NCI-H146 (cell line): ENCODE measurements around the gene SCCPDH.
"Not testable (repeated sequence)": the region's sequence is repeated elsewhere in the genome, so short reads cannot be mapped to it uniquely, and the experiment has no call there.

ENCODE experiments used
- DNase-seq: peaks from one replicate; lab custom pipeline; 2025; lab: John Stamatoyannopoulos, UW

The SCCPDH gene

GRCh38 chr1:246724016-246724730 is at the start of gene SCCPDH:
Gene SCCPDH (plus strand): TSS chr1:246724409. CDS start chr1:246724423, 14 bp downstream.
- peak; percentile 90 for DNase-seq

- DNase-seq = no peak
Measured at GRCh38 chr1:246677842-246678241, 46.4 kb upstream of the SCCPDH start.

- DNase-seq = no peak
Measured at GRCh38 chr1:246678816-246679793, 45.1 kb upstream of the SCCPDH start.

- no peak for DNase-seq
Measured at GRCh38 chr1:246679794-246680177, 44.4 kb upstream of the SCCPDH start.

GRCh38 chr1:246680190-246680589 is 44.0 kb upstream of the SCCPDH start:
- no peak for DNase-seq

GRCh38 chr1:246680696-246681130 is 43.5 kb upstream of the SCCPDH start:
- no peak for DNase-seq

GRCh38 chr1:246681900-246682895 is 42.0 kb upstream of the SCCPDH start:
- DNase-seq = no peak

GRCh38 chr1:246683521-246683920 is 40.7 kb upstream of the SCCPDH start:
- no peak for DNase-seq

GRCh38 chr1:246687002-246687401 is 37.2 kb upstream of the SCCPDH start:
- no peak for DNase-seq

- peak; percentile 93 for DNase-seq
Measured at GRCh38 chr1:246689409-246690008, 34.7 kb upstream of the SCCPDH start.

- DNase-seq = peak; percentile 74
Measured at GRCh38 chr1:246690100-246690499, 34.1 kb upstream of the SCCPDH start.

GRCh38 chr1:246691622-246692495 is 32.4 kb upstream of the SCCPDH start:
- DNase-seq = no peak

GRCh38 chr1:246694213-246694895 is 29.9 kb upstream of the SCCPDH start:
- DNase-seq = not testable (repeated sequence)

GRCh38 chr1:246695136-246695535 is 29.1 kb upstream of the SCCPDH start:
- DNase-seq = no peak

GRCh38 chr1:246695666-246696065 is 28.5 kb upstream of the SCCPDH start:
- DNase-seq = no peak

- DNase-seq = no peak
Measured at GRCh38 chr1:246698466-246699094, 25.6 kb upstream of the SCCPDH start.

GRCh38 chr1:246699095-246699735 is 25.0 kb upstream of the SCCPDH start:
- DNase-seq = peak; percentile 98

- no peak for DNase-seq
Measured at GRCh38 chr1:246703581-246703980, 20.6 kb upstream of the SCCPDH start.

- no peak for DNase-seq
Measured at GRCh38 chr1:246705368-246705767, 18.8 kb upstream of the SCCPDH start.
